CD4-positive, CD25-positive, alpha-beta regulatory T cell (primary cell): Measurements from ENCODE around the gene BCR. TPM values are rescaled to one million over a fixed set of nuclear protein-coding genes. Genes with fewer than 3 reads are reported as not detected.

Experiments used
- ATAC-seq, 2 donors: fragments of 150-1000 bp; cut with Tn5 transposase; one replicate each; pipeline ENCODE4 v1.10.0; 2021; ENCODE audit warnings: low read depth in 2 of 2, moderate number of reproducible peaks in 2 of 2, moderate library complexity in 1 of 2
- DNase-seq, 3 donors: peaks; one replicate each; pipeline versions ENCODE4 v3.0.0 to v3.0.0-alpha.2; 2012 to 2022; ENCODE audit warnings: mixed read lengths in 1 of 3
- H3K27ac ChIP-seq: one replicate; pipeline ENCODE4 v1.7.0; 2013; ENCODE audit warnings: mild to moderate bottlenecking, low read length; ENCODE audit not compliant: insufficient read depth, poor library complexity, severe bottlenecking
- H3K27me3 ChIP-seq: one replicate; pipeline ENCODE4 v1.7.0; 2013; ENCODE audit warnings: low read length; ENCODE audit not compliant: control insufficient read depth, insufficient read depth
- H3K36me3 ChIP-seq: one replicate; pipeline ENCODE4 v1.7.0; 2013; ENCODE audit warnings: mild to moderate bottlenecking, low read length, moderate library complexity; ENCODE audit not compliant: control insufficient read depth, insufficient read depth
- H3K4me1 ChIP-seq: 2 replicates; pipeline ENCODE4 v1.7.0; 2013; ENCODE audit warnings: mild to moderate bottlenecking, low read length; ENCODE audit not compliant: insufficient read depth, control insufficient read depth, poor library complexity, severe bottlenecking
- H3K4me3 ChIP-seq: one replicate; pipeline ENCODE4 v1.7.0; 2013; ENCODE audit warnings: low read depth, mild to moderate bottlenecking, low read length, moderate library complexity
- H3K9me3 ChIP-seq, 2 experiments: 1 replicate in 1 of 2; 2 replicates in 1 of 2; pipeline ENCODE4 v1.7.0; 2013; ENCODE audit warnings: low read length in 2 of 2, mild to moderate bottlenecking in 1 of 2, moderate library complexity in 1 of 2; ENCODE audit not compliant: control insufficient read depth in 2 of 2
- H3K27ac Mint-ChIP-seq, 3 donors: one replicate each; pipeline ENCODE4 v1.8.0; 2020 to 2022; ENCODE audit warnings: mild to moderate bottlenecking in 3 of 3, mixed read lengths in 3 of 3, moderate library complexity in 2 of 3
- H3K27me3 Mint-ChIP-seq: one replicate; pipeline ENCODE4 v1.8.0; 2022; ENCODE audit warnings: mild to moderate bottlenecking, mixed read lengths
- H3K36me3 Mint-ChIP-seq: one replicate; pipeline ENCODE4 v1.8.0; 2020; ENCODE audit warnings: mixed read lengths
- H3K4me1 Mint-ChIP-seq, 4 donors: one replicate each; pipeline ENCODE4 v1.8.0; 2020 to 2022; ENCODE audit warnings: mixed read lengths in 4 of 4, mild to moderate bottlenecking in 1 of 4
- H3K4me3 Mint-ChIP-seq, 4 donors: one replicate each; pipeline ENCODE4 v1.8.0; 2020 to 2022; ENCODE audit warnings: mild to moderate bottlenecking in 4 of 4, mixed read lengths in 4 of 4, moderate library complexity in 3 of 4
- H3K9me3 Mint-ChIP-seq, 7 donors: one replicate each; pipeline ENCODE4 v1.8.0; 2020 to 2022; ENCODE audit warnings: mixed read lengths in 7 of 7, mild to moderate bottlenecking in 3 of 7, moderate library complexity in 2 of 7
- polyA plus RNA-seq, 4 donors: library from polyadenylated mRNA; unstranded; fragments of 300-500 nt; fragmentation: Illumina TruSeq; gene quantifications; one replicate each; pipeline ENCODE4 v1.2.3, GENCODE V29; 2021
- total RNA-seq: library from RNA; stranded (reverse); gene quantifications from one replicate; pipeline ENCODE4 v1.2.3, GENCODE V29; 2022

The BCR gene
- total and polyA plus RNA-seq, 5 donors from 2014 or later, result 2.6 to 66.3 (median 2.8) TPM

GRCh38 chr22:23180893-23181720, 798 bp downstream of the BCR start:
- peak overlapping the region; percentile 92 to 97 (median 95) for H3K4me3 Mint-ChIP-seq
- H3K27me3 Mint-ChIP-seq, result no peaks in the 10 kb centered on the region
- H3K4me1 ChIP-seq, result peaks cover 60% of the 10 kb centered on the region
- H3K4me1 Mint-ChIP-seq, result peaks cover 10 to 65% (median 37%) of the 10 kb centered on the region in 4 donors
- DNase-seq, result peak; percentile 9 to 59 (median 43)
- H3K27me3 ChIP-seq, result no peaks in the 10 kb centered on the region
- H3K9me3 Mint-ChIP-seq, result peaks cover 0 to 7% (median 0%) of the 10 kb centered on the region in 7 donors
- ATAC-seq, result peak in 1 of 2 donors; percentile 20
- peaks cover 11% of the 10 kb centered on the region for H3K36me3 Mint-ChIP-seq
- H3K36me3 ChIP-seq, result no peaks in the 10 kb centered on the region
- H3K4me3 ChIP-seq, result peak overlapping the region; percentile 32
- peak overlapping the region; percentile 1 for H3K27ac ChIP-seq
- H3K9me3 ChIP-seq, result no peaks in the 10 kb centered on the region
- peak overlapping the region in 1 of 3 donors; percentile 93 for H3K27ac Mint-ChIP-seq

- no peak for ATAC-seq
- peak overlapping the region in 2 of 3 donors; percentile 81 to 93 for H3K27ac Mint-ChIP-seq
Observed at GRCh38 chr22:23181721-23182308, 1.5 kb downstream of the BCR start.

GRCh38 chr22:23182309-23183060, 2.2 kb downstream of the BCR start:
- Histone ChIP-seq H3K27me3 (no peaks in the 10 kb centered on the region), H3K4me3 (peak overlapping the region; percentile 91), H3K9me3 (no peaks in the 10 kb centered on the region), H3K27ac (peak overlapping the region; percentile 24), H3K36me3 (no peaks in the 10 kb centered on the region), H3K4me1 (peaks cover 60% of the 10 kb centered on the region)
- Mint-ChIP-seq H3K4me3 (peak overlapping the region; percentile 92 to 97 (median 95)), H3K36me3 (peaks cover 12% of the 10 kb centered on the region), H3K27me3 (no peaks in the 10 kb centered on the region), H3K27ac (peak overlapping the region; percentile 72 to 93 (median 81)), H3K9me3 (no peaks in the 10 kb centered on the region), H3K4me1 (peaks cover 14 to 74% (median 44%) of the 10 kb centered on the region in 4 donors)
- DNase-seq (peak in 2 of 3 donors; percentile 12 to 51), ATAC-seq (no peak)

More at GRCh38 chr22:23181721-23182308, 1.5 kb downstream of the BCR start:
- no peak overlapping the region for H3K27ac ChIP-seq
- no peaks in the 10 kb centered on the region for H3K9me3 ChIP-seq
- peak overlapping the region; percentile 91 for H3K4me3 ChIP-seq
- peaks cover 11 to 68% (median 43%) of the 10 kb centered on the region in 4 donors for H3K4me1 Mint-ChIP-seq
- DNase-seq, result peak in 2 of 3 donors; percentile 4 to 15
- peaks cover 60% of the 10 kb centered on the region for H3K4me1 ChIP-seq
- no peaks in the 10 kb centered on the region for H3K27me3 Mint-ChIP-seq
- no peaks in the 10 kb centered on the region for H3K36me3 ChIP-seq
- no peaks in the 10 kb centered on the region for H3K27me3 ChIP-seq
- H3K9me3 Mint-ChIP-seq, result peaks cover 0 to 4% (median 0%) of the 10 kb centered on the region in 7 donors
- H3K36me3 Mint-ChIP-seq, result peaks cover 14% of the 10 kb centered on the region
- peak overlapping the region; percentile 92 to 97 (median 95) for H3K4me3 Mint-ChIP-seq

- Mint-ChIP-seq H3K36me3 (peaks cover 18% of the 10 kb centered on the region), H3K27ac (peak overlapping the region; percentile 53 to 93 (median 81)), H3K9me3 (no peaks in the 10 kb centered on the region), H3K4me3 (peak overlapping the region; percentile 92 to 97 (median 95)), H3K27me3 (no peaks in the 10 kb centered on the region), H3K4me1 (peaks cover 16 to 81% (median 49%) of the 10 kb centered on the region in 4 donors)
- ATAC-seq (no peak), DNase-seq (peak in 1 of 3 donors; percentile 15)
- Histone ChIP-seq H3K27me3 (no peaks in the 10 kb centered on the region), H3K36me3 (no peaks in the 10 kb centered on the region), H3K9me3 (no peaks in the 10 kb centered on the region), H3K27ac (peak overlapping the region; percentile 24), H3K4me3 (peak overlapping the region; percentile 91), H3K4me1 (peaks cover 60% of the 10 kb centered on the region)
Observed at GRCh38 chr22:23183061-23183698, 2.9 kb downstream of the BCR start.

- Histone ChIP-seq H3K4me3 (peak overlapping the region; percentile 91), H3K4me1 (peaks cover 50% of the 10 kb centered on the region), H3K27ac (no peak overlapping the region), H3K9me3 (no peaks in the 10 kb centered on the region), H3K36me3 (no peaks in the 10 kb centered on the region), H3K27me3 (no peaks in the 10 kb centered on the region)
- peak overlapping the region; percentile 92 to 97 (median 95) for H3K4me3 Mint-ChIP-seq
- peak overlapping the region; percentile 45 to 83 (median 81) for H3K27ac Mint-ChIP-seq
- no peaks in the 10 kb centered on the region for H3K27me3 Mint-ChIP-seq
- ATAC-seq (no peak), DNase-seq (no peak)
- peaks cover 21% of the 10 kb centered on the region for H3K36me3 Mint-ChIP-seq
- no peaks in the 10 kb centered on the region for H3K9me3 Mint-ChIP-seq
- H3K4me1 Mint-ChIP-seq, result peaks cover 16 to 76% (median 48%) of the 10 kb centered on the region in 4 donors
Observed at GRCh38 chr22:23184100-23184763, 3.9 kb downstream of the BCR start.

GRCh38 chr22:23184764-23185113, 4.4 kb downstream of the BCR start:
- peaks cover 23% of the 10 kb centered on the region for H3K36me3 Mint-ChIP-seq
- H3K27ac Mint-ChIP-seq, result peak overlapping the region in 2 of 3 donors; percentile 5 to 81

More at GRCh38 chr22:23184764-23185113, 4.4 kb downstream of the BCR start:
- Mint-ChIP-seq H3K27me3 (no peaks in the 10 kb centered on the region), H3K9me3 (no peaks in the 10 kb centered on the region), H3K4me1 (peaks cover 16 to 72% (median 49%) of the 10 kb centered on the region in 4 donors), H3K4me3 (peak overlapping the region in 3 of 4 donors; percentile 50 to 97 (median 92))
- no peak for DNase-seq
- H3K27ac ChIP-seq, result no peak overlapping the region
- H3K9me3 ChIP-seq, result no peaks in the 10 kb centered on the region
- no peaks in the 10 kb centered on the region for H3K36me3 ChIP-seq
- H3K4me1 ChIP-seq, result peaks cover 45% of the 10 kb centered on the region
- H3K4me3 ChIP-seq, result peak overlapping the region; percentile 3
- H3K27me3 ChIP-seq, result no peaks in the 10 kb centered on the region
- ATAC-seq, result no peak
